ENCODE data around the gene SUGCT. TPM values are rescaled to one million over a fixed set of nuclear protein-coding genes. Genes with fewer than 3 reads are reported as not detected.

The SUGCT gene
- total RNA-seq, 1 experiment from 2014 or later: 1.6 TPM

GRCh38 chr7:40474790-40475680 is 340.2 kb downstream of the SUGCT start:
- CTCF ChIA-PET: interaction anchor here (0.5 kb wide), 1 partner anchor 948 kb away, joined by 6 read pairs; no protein-coding TSS in a partner anchor
- Mint-ChIP-seq H3K4me3 (ENCODE audit: low read depth, unreplicated experiment) (no peak overlapping the region), H3K9me3 (ENCODE audit: low read depth, unreplicated experiment) (no peaks in the 10 kb centered on the region), H3K36me3 (ENCODE audit: insufficient read depth, unreplicated experiment) (no peaks in the 10 kb centered on the region), H3K27me3 (ENCODE audit: unreplicated experiment) (no peaks in the 10 kb centered on the region), H3K27ac (ENCODE audit: unreplicated experiment) (no peak overlapping the region), H3K4me1 (ENCODE audit: low read depth, unreplicated experiment) (no peaks in the 10 kb centered on the region)
- intact Hi-C loops (cut with micrococcal nuclease; ENCODE audit: unreplicated experiment): no loop called here
- no peak for DNase-seq
- no peak for TF ChIP-seq CTCF (IDR thresholded peaks at IDR 0.05; ENCODE audit: unreplicated experiment)
- BruUV-seq (replicated peaks): no TSS peak

- intact Hi-C loops (cut with micrococcal nuclease; ENCODE audit: unreplicated experiment): no loop called here
- no peak for TF ChIP-seq CTCF (IDR thresholded peaks at IDR 0.05; ENCODE audit: unreplicated experiment)
- Mint-ChIP-seq H3K9me3 (ENCODE audit: low read depth, unreplicated experiment) (no peaks in the 10 kb centered on the region), H3K27ac (ENCODE audit: unreplicated experiment) (no peak overlapping the region), H3K4me1 (ENCODE audit: low read depth, unreplicated experiment) (no peaks in the 10 kb centered on the region), H3K36me3 (ENCODE audit: insufficient read depth, unreplicated experiment) (no peaks in the 10 kb centered on the region), H3K4me3 (ENCODE audit: low read depth, unreplicated experiment) (no peak overlapping the region), H3K27me3 (ENCODE audit: unreplicated experiment) (no peaks in the 10 kb centered on the region)
- DNase-seq: no peak
- CTCF ChIA-PET: no interaction called here
- no TSS peak for BruUV-seq (replicated peaks)
Measured at GRCh38 chr7:40475681-40475982, 340.8 kb downstream of the SUGCT start.

- no peaks in the 10 kb centered on the region for H3K36me3 Mint-ChIP-seq (ENCODE audit: insufficient read depth, unreplicated experiment)
- H3K27me3 Mint-ChIP-seq (ENCODE audit: unreplicated experiment): no peaks in the 10 kb centered on the region
- BruUV-seq (replicated peaks): no TSS peak
- H3K4me3 Mint-ChIP-seq (ENCODE audit: low read depth, unreplicated experiment): no peak overlapping the region
- no peaks in the 10 kb centered on the region for H3K4me1 Mint-ChIP-seq (ENCODE audit: low read depth, unreplicated experiment)
- H3K27ac Mint-ChIP-seq (ENCODE audit: unreplicated experiment): no peak overlapping the region
- intact Hi-C loops (cut with micrococcal nuclease; ENCODE audit: unreplicated experiment): no loop called here
- no peaks in the 10 kb centered on the region for H3K9me3 Mint-ChIP-seq (ENCODE audit: low read depth, unreplicated experiment)
- CTCF ChIA-PET: no interaction called here
- no peak for TF ChIP-seq CTCF (IDR thresholded peaks at IDR 0.05; ENCODE audit: unreplicated experiment)
- DNase-seq: no peak
Measured at GRCh38 chr7:40477094-40477493, 342.3 kb downstream of the SUGCT start.

GRCh38 chr7:40482845-40483244 is 348.0 kb downstream of the SUGCT start:
- intact Hi-C loops (cut with micrococcal nuclease; ENCODE audit: unreplicated experiment): no loop called here
- no peak for TF ChIP-seq CTCF (IDR thresholded peaks at IDR 0.05; ENCODE audit: unreplicated experiment)
- no peak overlapping the region for H3K4me3 Mint-ChIP-seq (ENCODE audit: low read depth, unreplicated experiment)
- no TSS peak for BruUV-seq (replicated peaks)
- H3K4me1 Mint-ChIP-seq (ENCODE audit: low read depth, unreplicated experiment): no peaks in the 10 kb centered on the region
- no peak for DNase-seq
- no peaks in the 10 kb centered on the region for H3K27me3 Mint-ChIP-seq (ENCODE audit: unreplicated experiment)
- H3K9me3 Mint-ChIP-seq (ENCODE audit: low read depth, unreplicated experiment): no peaks in the 10 kb centered on the region
- H3K36me3 Mint-ChIP-seq (ENCODE audit: insufficient read depth, unreplicated experiment): no peaks in the 10 kb centered on the region
- no peak overlapping the region for H3K27ac Mint-ChIP-seq (ENCODE audit: unreplicated experiment)
- CTCF ChIA-PET: interaction anchor here (0.7 kb wide), 1 partner anchor 1672 kb away, joined by 3 read pairs; no protein-coding TSS in a partner anchor

Measured in Calu3 (cell line).